Measurements from ENCODE around the gene UBTD2. TPM values are rescaled to one million over a fixed set of nuclear protein-coding genes. Genes with fewer than 3 reads are reported as not detected.

The UBTD2 gene
- total RNA-seq, 5 donors from 2014 or later (not counting 1 experiment from before 2014, with no cell fraction given), result 3.2 to 7.7 (median 5.4) TPM

- Histone ChIP-seq H3K4me3 (ENCODE audit: control insufficient read depth in 1 of 2, extremely low read depth in 1 of 2, low read length in 1 of 2) (peak overlapping the region; percentile 66 to 74), H3K9me3 (no peaks in the 10 kb centered on the region), H3K36me3 (ENCODE audit: control insufficient read depth in 2 of 2, extremely low read depth in 1 of 2, insufficient read depth in 1 of 2, low read length in 1 of 2) (no peaks in the 10 kb centered on the region), H3K27ac (ENCODE audit: low read length) (no peak overlapping the region), H3K27me3 (replicated peaks in 1 of 2; ENCODE audit: control insufficient read depth in 2 of 2, extremely low read depth in 1 of 2, insufficient read depth in 2 of 2, low read length in 1 of 2) (no peaks in the 10 kb centered on the region), H3K4me1 (ENCODE audit: control insufficient read depth in 1 of 2, extremely low read depth in 1 of 2, insufficient read depth in 2 of 2, low read length in 2 of 2) (peaks cover 13 to 18% of the 10 kb centered on the region in 2 experiments)
- Mint-ChIP-seq H3K27ac (no peak overlapping the region), H3K36me3 (no peaks in the 10 kb centered on the region), H3K9me3 (no peaks in the 10 kb centered on the region), H3K4me1 (peaks cover 24 to 27% (median 25%) of the 10 kb centered on the region in 3 donors), H3K27me3 (no peaks in the 10 kb centered on the region), H3K4me3 (peak overlapping the region; percentile 80 to 89 (median 84))
- ChIA-PET POLR2A (interaction anchor here in 1 of 2 donors (0.6 to 0.7 kb wide), 2 partner anchors 21 to 214 kb away, joined by 3 read pairs; no protein-coding TSS in a partner anchor), CTCF (interaction anchor here in 1 of 2 donors (0.9 to 1.4 kb wide), 3 partner anchors 15 to 373 kb away, joined by 3 to 5 read pairs (median 4); partner anchors contain the start of gene STK10)
- DNase-seq (peak in 2 of 35 experiments; percentile 1 to 18), ATAC-seq (replicated peaks in 1 of 4) (no peak)
- 40% methylated on average over 3 of the region's 11 CpGs for WGBS (ENCODE audit: insufficient coverage)
Observed at GRCh38 chr5:172284611-172284980, 1.0 kb upstream of the UBTD2 start.

GRCh38 chr5:172283862-172284610 is 472 bp upstream of the UBTD2 start:
- DNase-seq (peak; percentile 17 to 83 (median 56)), ATAC-seq (replicated peaks in 1 of 4) (peak; percentile 89 to 91 (median 90))
- POLR2A ChIA-PET, result interaction anchor here in 1 of 2 donors (0.7 kb wide), 1 partner anchor 22 kb away, joined by 3 read pairs; no protein-coding TSS in a partner anchor
- Mint-ChIP-seq H3K4me3 (peak overlapping the region; percentile 80 to 89 (median 84)), H3K9me3 (no peaks in the 10 kb centered on the region), H3K27ac (no peak overlapping the region), H3K4me1 (peaks cover 25 to 27% (median 26%) of the 10 kb centered on the region in 3 donors), H3K36me3 (no peaks in the 10 kb centered on the region), H3K27me3 (no peaks in the 10 kb centered on the region)
- no peaks in the 10 kb centered on the region for H3K27me3 ChIP-seq (replicated peaks in 1 of 2; ENCODE audit: control insufficient read depth in 2 of 2, extremely low read depth in 1 of 2, insufficient read depth in 2 of 2, low read length in 1 of 2)
- peaks cover 13 to 18% of the 10 kb centered on the region in 2 experiments for H3K4me1 ChIP-seq (ENCODE audit: control insufficient read depth in 1 of 2, extremely low read depth in 1 of 2, insufficient read depth in 2 of 2, low read length in 2 of 2)
- no peak overlapping the region for H3K27ac ChIP-seq (ENCODE audit: low read length)
- no peaks in the 10 kb centered on the region for H3K9me3 ChIP-seq
- CTCF ChIA-PET, result interaction anchor here in 1 of 2 donors (0.9 to 1.4 kb wide), 3 partner anchors 97 to 700 kb away, joined by 3 to 5 read pairs (median 3); partner anchors contain the start of gene FBXW11
- no peaks in the 10 kb centered on the region for H3K36me3 ChIP-seq (ENCODE audit: control insufficient read depth in 2 of 2, extremely low read depth in 1 of 2, insufficient read depth in 1 of 2, low read length in 1 of 2)
- peak overlapping the region; percentile 66 to 74 for H3K4me3 ChIP-seq (ENCODE audit: control insufficient read depth in 1 of 2, extremely low read depth in 1 of 2, low read length in 1 of 2)
- WGBS (ENCODE audit: insufficient coverage), result under 1% methylated on average over 52 of the region's 79 CpGs

DNA sequence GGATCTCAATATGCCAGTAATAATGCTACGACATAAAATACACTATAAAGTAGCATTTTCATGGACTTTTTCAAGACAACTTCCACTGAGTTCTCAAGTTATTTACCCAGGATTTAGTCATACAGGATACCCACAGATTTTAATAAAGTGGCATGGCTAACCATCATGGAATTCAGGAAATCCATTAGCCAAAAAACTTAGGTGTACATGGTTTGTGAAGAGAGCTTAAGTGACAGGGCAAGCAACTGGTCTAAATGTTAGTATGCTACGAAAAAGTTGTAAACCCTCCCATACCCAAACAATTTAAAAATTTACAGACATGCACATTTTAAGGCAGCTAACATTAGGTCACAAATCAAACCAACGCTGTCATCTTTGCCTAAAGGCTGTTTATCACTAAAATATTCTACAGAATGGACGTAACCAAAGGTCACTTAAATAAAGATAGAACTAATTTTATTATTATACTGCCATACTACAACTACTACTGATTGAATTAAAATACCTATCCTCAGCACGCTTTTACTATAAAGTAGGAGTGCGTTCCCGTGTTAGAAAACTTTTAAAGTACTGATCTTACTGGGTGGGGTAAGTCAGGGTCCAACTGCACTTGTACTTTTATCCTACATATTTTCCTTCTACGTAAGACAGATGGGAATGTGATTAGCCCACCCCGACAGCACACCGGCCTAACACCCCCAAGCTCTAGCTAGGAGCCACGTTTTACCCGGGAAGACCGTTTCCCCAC is 1.1 kb downstream of the UBTD2 start:
- WGBS (ENCODE audit: insufficient coverage), result 10% methylated on average over 6 of the region's 13 CpGs
- ATAC-seq (replicated peaks in 1 of 4), result no peak
- no peak for DNase-seq
- Mint-ChIP-seq H3K4me1 (peaks cover 26 to 31% (median 27%) of the 10 kb centered on the region in 3 donors), H3K36me3 (peaks cover 5% of the 10 kb centered on the region), H3K27ac (peak overlapping the region; percentile 61 to 64), H3K9me3 (no peaks in the 10 kb centered on the region), H3K27me3 (no peaks in the 10 kb centered on the region), H3K4me3 (peak overlapping the region; percentile 85 to 89 (median 87))
- POLR2A ChIA-PET, result no interaction called here
- Histone ChIP-seq H3K4me1 (ENCODE audit: control insufficient read depth in 1 of 2, extremely low read depth in 1 of 2, insufficient read depth in 2 of 2, low read length in 2 of 2) (peaks cover 13 to 18% of the 10 kb centered on the region in 2 experiments), H3K4me3 (ENCODE audit: control insufficient read depth in 1 of 2, extremely low read depth in 1 of 2, low read length in 1 of 2) (peak overlapping the region; percentile 68 to 83), H3K9me3 (no peaks in the 10 kb centered on the region), H3K27ac (ENCODE audit: low read length) (no peak overlapping the region), H3K27me3 (replicated peaks in 1 of 2; ENCODE audit: control insufficient read depth in 2 of 2, extremely low read depth in 1 of 2, insufficient read depth in 2 of 2, low read length in 1 of 2) (no peaks in the 10 kb centered on the region), H3K36me3 (ENCODE audit: control insufficient read depth in 2 of 2, extremely low read depth in 1 of 2, insufficient read depth in 1 of 2, low read length in 1 of 2) (no peaks in the 10 kb centered on the region)
- CTCF ChIA-PET, result interaction anchor here (0.6 to 1.4 kb wide), 8 partner anchors 11 to 702 kb away, joined by 3 to 7 read pairs (median 3); partner anchors contain the start of gene FBXW11 (in 1 of the 2)

GRCh38 chr5:172281346-172281745 is 2.2 kb downstream of the UBTD2 start:
- peak overlapping the region; percentile 41 to 89 (median 85) for H3K4me3 Mint-ChIP-seq
- Histone ChIP-seq H3K27me3 (replicated peaks in 1 of 2; ENCODE audit: control insufficient read depth in 2 of 2, extremely low read depth in 1 of 2, insufficient read depth in 2 of 2, low read length in 1 of 2) (no peaks in the 10 kb centered on the region), H3K4me1 (ENCODE audit: control insufficient read depth in 1 of 2, extremely low read depth in 1 of 2, insufficient read depth in 2 of 2, low read length in 2 of 2) (peaks cover 13 to 18% of the 10 kb centered on the region in 2 experiments), H3K36me3 (ENCODE audit: control insufficient read depth in 2 of 2, extremely low read depth in 1 of 2, insufficient read depth in 1 of 2, low read length in 1 of 2) (no peaks in the 10 kb centered on the region), H3K4me3 (ENCODE audit: control insufficient read depth in 1 of 2, extremely low read depth in 1 of 2, low read length in 1 of 2) (no peak overlapping the region), H3K27ac (ENCODE audit: low read length) (no peak overlapping the region), H3K9me3 (no peaks in the 10 kb centered on the region)
- H3K27me3 Mint-ChIP-seq, result no peaks in the 10 kb centered on the region
- H3K36me3 Mint-ChIP-seq, result peaks cover 11% of the 10 kb centered on the region
- CTCF ChIA-PET, result interaction anchor here (0.6 to 1.1 kb wide), 2 partner anchors 12 kb away, joined by 5 to 8 read pairs; no protein-coding TSS in a partner anchor
- H3K9me3 Mint-ChIP-seq, result no peaks in the 10 kb centered on the region
- WGBS (ENCODE audit: insufficient coverage), result no CpG with 5 or more reads among the region's 6 CpGs
- ATAC-seq (replicated peaks in 1 of 4) (no peak), DNase-seq (no peak)
- POLR2A ChIA-PET, result no interaction called here
- no peak overlapping the region for H3K27ac Mint-ChIP-seq
- H3K4me1 Mint-ChIP-seq, result peaks cover 29 to 38% (median 32%) of the 10 kb centered on the region in 3 donors

- ChIA-PET CTCF (interaction anchor here in 1 of 2 donors (1.1 kb wide), 1 partner anchor 13 kb away, joined by 5 read pairs; no protein-coding TSS in a partner anchor), POLR2A (interaction anchor here in 1 of 2 donors (0.6 kb wide), 2 partner anchors 36 to 900 kb away, joined by 3 to 16 read pairs; no protein-coding TSS in a partner anchor)
- Mint-ChIP-seq H3K27me3 (no peaks in the 10 kb centered on the region), H3K27ac (no peak overlapping the region), H3K4me1 (peaks cover 33 to 42% (median 37%) of the 10 kb centered on the region in 3 donors), H3K36me3 (peaks cover 13% of the 10 kb centered on the region), H3K9me3 (no peaks in the 10 kb centered on the region), H3K4me3 (no peak overlapping the region)
- Histone ChIP-seq H3K4me1 (ENCODE audit: control insufficient read depth in 1 of 2, extremely low read depth in 1 of 2, insufficient read depth in 2 of 2, low read length in 2 of 2) (peaks cover 13 to 18% of the 10 kb centered on the region in 2 experiments), H3K9me3 (no peaks in the 10 kb centered on the region), H3K36me3 (ENCODE audit: control insufficient read depth in 2 of 2, extremely low read depth in 1 of 2, insufficient read depth in 1 of 2, low read length in 1 of 2) (no peaks in the 10 kb centered on the region), H3K27me3 (replicated peaks in 1 of 2; ENCODE audit: control insufficient read depth in 2 of 2, extremely low read depth in 1 of 2, insufficient read depth in 2 of 2, low read length in 1 of 2) (no peaks in the 10 kb centered on the region), H3K4me3 (ENCODE audit: control insufficient read depth in 1 of 2, extremely low read depth in 1 of 2, low read length in 1 of 2) (no peak overlapping the region), H3K27ac (ENCODE audit: low read length) (no peak overlapping the region)
- DNase-seq (no peak), ATAC-seq (replicated peaks in 1 of 4) (no peak)
- WGBS (ENCODE audit: insufficient coverage), result no CpG with 5 or more reads among the region's 4 CpGs
Observed at GRCh38 chr5:172280929-172281328, 2.6 kb downstream of the UBTD2 start.

DNA sequence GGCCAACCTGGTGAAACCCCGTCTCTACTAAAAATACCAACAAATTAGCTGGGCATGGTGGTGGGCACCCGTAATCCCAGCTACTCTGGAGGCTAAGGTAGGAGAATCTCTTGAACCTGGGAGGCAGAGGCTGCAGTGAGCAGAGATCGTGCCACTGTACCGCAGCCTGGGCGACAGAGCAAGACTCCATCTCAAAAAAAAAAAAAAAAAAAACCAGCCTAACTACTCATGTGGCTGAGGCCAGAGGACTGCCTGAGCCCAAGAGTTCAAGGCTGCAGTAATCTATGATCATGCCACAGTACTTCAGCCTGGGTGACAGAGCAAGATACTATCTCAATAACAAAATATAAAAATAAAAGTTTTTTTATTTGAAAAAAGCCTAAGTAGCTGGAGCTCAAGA is 3.2 kb downstream of the UBTD2 start:
- Histone ChIP-seq H3K27ac (ENCODE audit: low read length) (no peak overlapping the region), H3K27me3 (replicated peaks in 1 of 2; ENCODE audit: control insufficient read depth in 2 of 2, extremely low read depth in 1 of 2, insufficient read depth in 2 of 2, low read length in 1 of 2) (no peaks in the 10 kb centered on the region), H3K9me3 (no peaks in the 10 kb centered on the region), H3K36me3 (ENCODE audit: control insufficient read depth in 2 of 2, extremely low read depth in 1 of 2, insufficient read depth in 1 of 2, low read length in 1 of 2) (no peaks in the 10 kb centered on the region), H3K4me1 (ENCODE audit: control insufficient read depth in 1 of 2, extremely low read depth in 1 of 2, insufficient read depth in 2 of 2, low read length in 2 of 2) (peaks cover 13 to 18% of the 10 kb centered on the region in 2 experiments), H3K4me3 (ENCODE audit: control insufficient read depth in 1 of 2, extremely low read depth in 1 of 2, low read length in 1 of 2) (no peak overlapping the region)
- no peak for DNase-seq
- CTCF ChIA-PET, result interaction anchor here (0.5 to 1.1 kb wide), 3 partner anchors 13 to 223 kb away, joined by 4 to 5 read pairs (median 4); no protein-coding TSS in a partner anchor
- Mint-ChIP-seq H3K4me1 (peaks cover 39 to 48% (median 43%) of the 10 kb centered on the region in 3 donors), H3K9me3 (no peaks in the 10 kb centered on the region), H3K27ac (no peak overlapping the region), H3K4me3 (no peak overlapping the region), H3K36me3 (peaks cover 13% of the 10 kb centered on the region), H3K27me3 (no peaks in the 10 kb centered on the region)
- no peak for ATAC-seq (replicated peaks in 1 of 4)
- POLR2A ChIA-PET, result interaction anchor here in 1 of 2 donors (0.6 kb wide), 2 partner anchors 36 to 900 kb away, joined by 3 to 16 read pairs; no protein-coding TSS in a partner anchor
- WGBS (ENCODE audit: insufficient coverage), result no CpG with 5 or more reads among the region's 5 CpGs

All from T-cell (primary cell).